ENCODE results near the gene UTP14C.
"Not testable (repeated sequence)": the region's sequence is repeated elsewhere in the genome, so short reads cannot be mapped to it uniquely, and the experiment has no call there.

The UTP14C gene

DNA sequence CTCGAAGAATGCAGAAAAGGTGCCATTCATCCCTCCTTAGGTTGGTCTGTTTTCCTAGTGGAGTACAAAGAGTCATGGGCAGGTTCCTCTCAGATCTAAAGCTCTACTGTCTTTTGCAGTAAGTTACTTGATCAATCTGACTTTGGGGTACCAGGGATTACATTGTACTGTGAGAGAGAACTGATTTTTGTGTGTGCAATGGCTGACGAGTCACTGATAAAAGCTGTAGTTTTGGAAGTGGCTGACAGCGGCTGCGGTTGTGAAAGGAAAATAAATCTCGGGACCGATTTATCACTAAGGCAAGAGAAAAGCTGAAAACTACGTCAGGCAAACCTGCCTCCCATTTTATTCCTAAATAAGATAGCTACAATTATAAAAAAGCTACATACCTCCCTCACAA, 26.9 kb downstream of the UTP14C start:
- no peak for DNase-seq

GRCh38 chr13:52053460-52053859, 29.0 kb downstream of the UTP14C start:
- no peak for DNase-seq

- not testable (repeated sequence) for DNase-seq
Observed at GRCh38 chr13:52061064-52061463, 36.6 kb downstream of the UTP14C start.

- no peak for DNase-seq
Observed at GRCh38 chr13:52061587-52061986, 37.1 kb downstream of the UTP14C start.

DNA sequence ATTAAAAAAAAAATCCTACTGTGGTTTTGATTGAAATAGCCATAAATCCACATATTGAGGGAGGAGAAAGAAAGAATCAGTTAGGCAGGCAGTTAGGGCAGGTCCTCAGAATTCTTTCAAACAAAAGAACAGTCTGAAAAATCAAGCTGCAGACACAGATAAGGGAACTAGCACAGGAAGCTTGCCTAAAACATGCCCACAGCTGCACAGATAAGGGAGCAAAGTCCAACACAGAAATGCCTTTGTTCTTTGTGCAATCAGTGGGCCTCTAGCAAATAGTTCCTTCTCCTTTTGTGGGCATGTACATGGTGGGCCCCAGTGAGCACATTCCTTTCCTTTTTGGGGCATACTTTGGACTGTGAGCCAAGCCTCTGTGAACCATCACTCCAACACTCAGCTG, 42.7 kb downstream of the UTP14C start:
- DNase-seq: no peak

DNA sequence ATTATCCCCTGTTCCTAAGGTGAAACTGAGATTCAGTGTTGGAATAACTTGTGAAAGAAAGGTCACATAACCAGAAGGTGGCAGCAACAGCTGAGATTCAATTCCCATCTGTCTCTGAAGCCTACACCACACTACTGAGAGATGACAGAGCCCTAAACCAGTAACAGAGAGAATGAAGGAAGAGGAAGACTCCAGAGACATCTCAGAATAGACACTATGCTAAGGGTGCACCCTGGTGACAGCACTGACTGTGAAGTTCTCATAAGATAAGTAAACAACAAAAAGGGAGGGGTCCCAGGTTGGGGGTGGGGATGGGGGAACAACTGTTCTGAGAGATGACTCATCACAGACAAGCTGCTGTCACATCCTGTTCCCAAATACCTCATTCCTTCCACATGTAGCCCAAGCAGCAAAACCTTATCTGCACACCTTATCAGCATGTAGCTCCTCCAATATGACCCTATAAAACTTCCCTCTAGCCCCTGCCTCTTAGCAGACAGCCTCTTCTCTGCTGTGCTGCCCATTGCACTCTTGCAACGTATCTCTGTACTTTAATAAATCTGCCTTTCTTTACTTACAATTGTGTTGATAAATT, 46.5 kb downstream of the UTP14C start:
- DNase-seq: peak; percentile 43
